Panc1 (cell line): ENCODE data around the gene SETD1A. TPM values are rescaled to one million over a fixed set of nuclear protein-coding genes. Genes with fewer than 3 reads are reported as not detected.

ENCODE experiments used
- ATAC-seq: fragments of 200-7000 bp; cut with Tn5 transposase; 2 replicates; pipeline ENCODE4 v1.9.1; 2020; ENCODE audit warnings: mild to moderate bottlenecking, moderate library complexity
- BruUV-seq: library from RNA; stranded (reverse); fragments of 400-500 nt; replicated peaks from 2 replicates; lab custom pipeline; 2021; lab: Mats Ljungman, UMichigan
- CTCF ChIA-PET: fragments of 300-600 bp; sonication (Branson Sonifier 250); formaldehyde crosslinking; loops from one replicate; lab custom pipeline; 2022; ENCODE audit warnings: antibody characterized with exemption; lab: Charles Lee
- POLR2A ChIA-PET: fragments of 300-600 bp; sonication (Branson Sonifier 250); formaldehyde crosslinking; loops from one replicate; lab custom pipeline; 2022; ENCODE audit warnings: antibody characterized with exemption; lab: Charles Lee
- DNase-seq: peaks from one replicate; pipeline ENCODE4 v3.0.0-alpha.2; 2010; ENCODE audit warnings: low read depth, low spot score
- H3K27ac ChIP-seq: 2 replicates; pipeline ENCODE4 v1.5.1; 2011; ENCODE audit warnings: mild to moderate bottlenecking, low read length, inconsistent platforms
- H3K27me3 ChIP-seq: fragments of 200-500 bp; sonication (Bioruptor generic); 2 replicates; pipeline ENCODE4 v1.6.0; 2014; ENCODE audit warnings: low read length, inconsistent platforms; ENCODE audit not compliant: control insufficient read depth, insufficient read depth
- H3K36me3 ChIP-seq: fragments of 200-500 bp; sonication (Bioruptor generic); 2 replicates; pipeline ENCODE4 v1.5.1; 2014; ENCODE audit warnings: inconsistent platforms, mild to moderate bottlenecking, low read length, moderate library complexity; ENCODE audit not compliant: control insufficient read depth, insufficient read depth
- H3K4me1 ChIP-seq: 2 replicates; pipeline ENCODE4 v1.5.1; 2011; ENCODE audit warnings: inconsistent platforms, mild to moderate bottlenecking, low read length, moderate library complexity; ENCODE audit not compliant: control insufficient read depth, insufficient read depth
- H3K4me3 ChIP-seq, 2 experiments: 2 replicates each; pipeline ENCODE4 v1.5.1; 2011 to 2012; ENCODE audit warnings: low read depth in 2 of 2, low read length in 2 of 2, mild to moderate bottlenecking in 2 of 2, inconsistent platforms in 1 of 2, moderate library complexity in 1 of 2
- H3K9me3 ChIP-seq: fragments of 200-500 bp; sonication (Bioruptor generic); 2 replicates; pipeline ENCODE4 v1.5.1; 2014; ENCODE audit warnings: low read depth, mild to moderate bottlenecking, inconsistent platforms, low read length, moderate library complexity; ENCODE audit not compliant: control insufficient read depth, insufficient read depth
- CTCF ChIP-seq: fragments of 450-650 bp; IDR thresholded peaks from 2 replicates; pipeline ENCODE4 v1.5.1; 2017; ENCODE audit warnings: mild to moderate bottlenecking
- POLR2AphosphoS5 ChIP-seq: IDR thresholded peaks from 2 replicates; pipeline ENCODE4 v1.6.1; 2012; ENCODE audit warnings: mild to moderate bottlenecking, low read depth, low read length, moderate library complexity
- REST ChIP-seq, 2 experiments: IDR thresholded peaks; 2 replicates each; pipeline ENCODE4 v1.6.1; 2011 to 2012; ENCODE audit warnings: low read depth in 2 of 2, control low read depth in 1 of 2, low read length in 1 of 2, mild to moderate bottlenecking in 1 of 2, moderate library complexity in 1 of 2; ENCODE audit not compliant: insufficient read depth in 1 of 2
- SIN3A ChIP-seq: IDR thresholded peaks from 2 replicates; pipeline ENCODE4 v1.6.1; 2012; ENCODE audit warnings: low read depth, mild to moderate bottlenecking, low read length, moderate library complexity, borderline replicate concordance; ENCODE audit not compliant: insufficient read depth
- TCF7L2 ChIP-seq: IDR thresholded peaks from 2 replicates; pipeline ENCODE4 v1.6.1; 2011; ENCODE audit warnings: mild to moderate bottlenecking, low read depth, low read length, inconsistent platforms
- in situ Hi-C: cut with HindIII; loops from 2 replicates; pipeline ENCODE4 v1.10.0; 2016; ENCODE audit warnings: low sequenced_read_pairs, low pct_unique_long_range_greater_than_20kb
- intact Hi-C: fragments of 100-400 bp; cut with micrococcal nuclease; formaldehyde crosslinking; loops from one replicate; pipeline ENCODE4 v1.10.0; 2022; ENCODE audit not compliant: unreplicated experiment
- total RNA-seq: library from RNA; stranded (reverse); gene quantifications from one replicate; pipeline ENCODE4 v1.2.1, GENCODE V29; 2021; ENCODE audit not compliant: unreplicated experiment

SETD1A gene
- total RNA-seq, 1 experiment from 2014 or later: 38.7 TPM

GRCh38 chr16:30987581-30988190, 30.1 kb downstream of the SETD1A start:
- H3K27ac ChIP-seq: no peak overlapping the region
- no peaks in the 10 kb centered on the region for H3K36me3 ChIP-seq
- intact Hi-C loops (loop anchor here (5.0 kb wide), 1 partner anchor 110 kb away; no protein-coding TSS in a partner anchor), in situ Hi-C loops (no loop called here)
- CTCF ChIA-PET: no interaction called here
- H3K9me3 ChIP-seq: no peaks in the 10 kb centered on the region
- H3K4me3 ChIP-seq: no peak overlapping the region
- no peaks in the 10 kb centered on the region for H3K27me3 ChIP-seq
- TF ChIP-seq SIN3A: no peak
- TF ChIP-seq REST (IDR thresholded peaks at IDR 0.05; ENCODE audit: insufficient read depth in 1 of 2, low read depth in 2 of 2, low read length in 1 of 2): no peak
- no peak for TF ChIP-seq TCF7L2
- TF ChIP-seq POLR2AphosphoS5: no peak
- no peak for TF ChIP-seq CTCF
- ATAC-seq: no peak
- H3K4me1 ChIP-seq: peaks cover 9% of the 10 kb centered on the region
- BruUV-seq: no TSS peak
- POLR2A ChIA-PET: no interaction called here
- DNase-seq: no peak

- CTCF ChIA-PET: no interaction called here
- no TSS peak for BruUV-seq
- H3K27me3 ChIP-seq: no peaks in the 10 kb centered on the region
- no peaks in the 10 kb centered on the region for H3K9me3 ChIP-seq
- no peak overlapping the region for H3K4me3 ChIP-seq
- TF ChIP-seq SIN3A: no peak
- no peak for TF ChIP-seq TCF7L2
- no peak for TF ChIP-seq POLR2AphosphoS5
- no peak for TF ChIP-seq CTCF
- no peak for TF ChIP-seq REST (IDR thresholded peaks at IDR 0.05; ENCODE audit: insufficient read depth in 1 of 2, low read depth in 2 of 2, low read length in 1 of 2)
- no peaks in the 10 kb centered on the region for H3K36me3 ChIP-seq
- no peak overlapping the region for H3K27ac ChIP-seq
- ATAC-seq: no peak
- POLR2A ChIA-PET: no interaction called here
- no peak for DNase-seq
- H3K4me1 ChIP-seq: peaks cover 13% of the 10 kb centered on the region
- intact Hi-C loops: loop anchor here (5.0 to 10.0 kb wide), 2 partner anchors 108 to 455 kb away; partner anchors contain the start of gene ZNF843
- in situ Hi-C loops: no loop called here
These were observed 32.0 kb downstream of the SETD1A start for GRCh38 chr16:30989469-30990047.
